Measurements from ENCODE around the gene NAGLU.

DNA sequence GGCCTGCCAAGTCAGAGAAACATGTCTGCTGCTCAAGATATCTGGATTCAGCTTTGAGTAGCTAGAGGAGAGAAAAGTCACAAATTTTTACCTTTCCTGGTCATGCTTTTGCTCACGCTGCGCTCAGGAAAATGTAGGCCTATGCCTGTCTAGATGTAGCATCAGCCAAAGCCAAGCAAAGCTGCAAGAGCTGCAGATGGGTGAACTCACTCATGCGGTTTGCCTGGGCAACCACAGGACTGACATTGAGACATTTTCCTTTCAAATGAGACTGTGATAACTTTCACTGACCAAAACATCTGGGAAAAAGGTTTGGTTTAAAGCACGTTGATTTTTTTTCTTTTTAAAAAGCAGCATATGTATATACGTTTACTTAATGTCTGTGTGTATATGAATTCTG, 34.0 kb upstream of the NAGLU start:
- TF ChIP-seq, protein P1, sequence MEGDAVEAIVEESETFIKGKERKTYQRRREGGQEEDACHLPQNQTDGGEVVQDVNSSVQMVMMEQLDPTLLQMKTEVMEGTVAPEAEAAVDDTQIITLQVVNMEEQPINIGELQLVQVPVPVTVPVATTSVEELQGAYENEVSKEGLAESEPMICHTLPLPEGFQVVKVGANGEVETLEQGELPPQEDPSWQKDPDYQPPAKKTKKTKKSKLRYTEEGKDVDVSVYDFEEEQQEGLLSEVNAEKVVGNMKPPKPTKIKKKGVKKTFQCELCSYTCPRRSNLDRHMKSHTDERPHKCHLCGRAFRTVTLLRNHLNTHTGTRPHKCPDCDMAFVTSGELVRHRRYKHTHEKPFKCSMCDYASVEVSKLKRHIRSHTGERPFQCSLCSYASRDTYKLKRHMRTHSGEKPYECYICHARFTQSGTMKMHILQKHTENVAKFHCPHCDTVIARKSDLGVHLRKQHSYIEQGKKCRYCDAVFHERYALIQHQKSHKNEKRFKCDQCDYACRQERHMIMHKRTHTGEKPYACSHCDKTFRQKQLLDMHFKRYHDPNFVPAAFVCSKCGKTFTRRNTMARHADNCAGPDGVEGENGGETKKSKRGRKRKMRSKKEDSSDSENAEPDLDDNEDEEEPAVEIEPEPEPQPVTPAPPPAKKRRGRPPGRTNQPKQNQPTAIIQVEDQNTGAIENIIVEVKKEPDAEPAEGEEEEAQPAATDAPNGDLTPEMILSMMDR (IDR thresholded peaks at IDR 0.05 in 4 of 5, conservative IDR thresholded peaks at IDR 0.05 in 1 of 5): no peak
- no peak for TF ChIP-seq POLR2A (IDR thresholded peaks at IDR 0.05)
